Neural crest cell (in vitro differentiated cells): ENCODE data around the gene LSS. TPM values are rescaled to one million over a fixed set of nuclear protein-coding genes. Genes with fewer than 3 reads are reported as not detected.

Source experiments
- DNase-seq: peaks from one replicate; pipeline ENCODE4 v3.0.0; 2021; ENCODE audit warnings: low read depth, mixed read lengths, low spot score
- H3K27ac Mint-ChIP-seq: one replicate; pipeline ENCODE4 v1.8.0; 2021; ENCODE audit warnings: mild to moderate bottlenecking, mixed read lengths; ENCODE audit not compliant: unreplicated experiment
- H3K27me3 Mint-ChIP-seq: 2 replicates; pipeline ENCODE4 v1.8.0; 2021; ENCODE audit warnings: low read depth, mild to moderate bottlenecking, mixed read lengths
- H3K36me3 Mint-ChIP-seq: 2 replicates; pipeline ENCODE4 v1.8.0; 2021; ENCODE audit warnings: low read depth, mild to moderate bottlenecking, mixed read lengths
- H3K4me1 Mint-ChIP-seq: 2 replicates; pipeline ENCODE4 v1.8.0; 2021; ENCODE audit warnings: mixed read lengths
- H3K4me3 Mint-ChIP-seq: one replicate; pipeline ENCODE4 v1.8.0; 2021; ENCODE audit warnings: mild to moderate bottlenecking, mixed read lengths
- H3K9me3 Mint-ChIP-seq: 2 replicates; pipeline ENCODE4 v1.8.0; 2021; ENCODE audit warnings: mixed read lengths
- long read RNA-seq: library from polyadenylated mRNA; unstranded; transcript quantifications from one replicate; pipeline ENCODE4 v2.0.0, GENCODE V29; 2020
- total RNA-seq: library from RNA; stranded (reverse); gene quantifications from 2 replicates; pipeline ENCODE4 v1.2.1, GENCODE V29; 2021
- TF ChIP-seq, protein P1 (sequence below): fragments of 200-600 bp; sonication (generic); conservative IDR thresholded peaks from 2 replicates; pipeline ENCODE4 v1.5.0; 2021; ENCODE audit warnings: antibody characterized with exemption, mild to moderate bottlenecking

Gene LSS
- total RNA-seq = 218 and 225 TPM in 2 replicates
- long read RNA-seq, full-length matches to known transcripts = 13 of 40 reads
- long read RNA-seq, partial matches to known transcripts = 18 of 40 reads
- long read RNA-seq, other reads (novel, unspliced or antisense) = 9 of 40 reads

DNA sequence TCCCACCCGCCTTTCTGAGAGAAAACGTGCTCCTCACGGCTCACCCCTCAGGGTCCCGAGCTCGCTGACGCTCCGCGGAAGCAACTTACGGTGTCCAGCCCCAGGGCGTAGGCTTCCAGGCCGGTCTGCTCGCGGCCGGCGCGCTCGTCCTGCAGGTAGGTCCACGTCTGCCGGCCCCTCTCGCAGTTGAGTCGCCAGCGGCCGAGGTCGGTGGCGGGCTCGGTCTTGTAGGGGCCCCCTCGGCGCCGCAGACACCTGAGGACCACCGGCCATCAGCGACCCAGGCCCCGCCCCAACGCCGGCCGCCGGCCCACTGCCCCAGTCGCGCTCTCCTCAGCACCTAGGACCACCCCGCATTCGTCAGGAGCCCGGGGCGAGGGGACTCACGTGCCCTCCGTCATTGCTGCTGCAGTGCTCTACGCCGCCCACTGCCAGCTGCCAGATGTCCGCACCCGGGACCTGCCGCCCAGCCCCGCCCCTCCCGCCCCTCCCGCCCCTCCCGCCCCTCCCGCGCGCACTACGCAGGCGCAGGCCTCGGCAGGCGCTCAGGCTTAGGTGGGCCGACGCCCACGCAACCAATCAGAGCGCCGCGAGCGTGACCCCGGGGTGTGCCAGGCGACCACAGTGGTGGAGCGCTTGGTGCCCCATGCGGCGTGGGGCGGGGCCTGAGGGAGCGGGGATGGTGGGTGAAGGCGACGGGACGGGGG, at the start of gene LSS:
LSS (minus strand) TSS at position 430 of the 707 bp plus-strand sequence; CDS start at position 401, 29 bp downstream.
- H3K36me3 Mint-ChIP-seq = peaks cover 64% of the 10 kb centered on the region
- H3K27ac Mint-ChIP-seq = peak within 1 kb of the TSS; percentile 99
- H3K27me3 Mint-ChIP-seq = peaks cover 2% of the 10 kb centered on the region
- peaks cover 21% of the 10 kb centered on the region for H3K9me3 Mint-ChIP-seq
- H3K4me1 Mint-ChIP-seq = peaks cover 51% of the 10 kb centered on the region
- TF ChIP-seq, protein P1, sequence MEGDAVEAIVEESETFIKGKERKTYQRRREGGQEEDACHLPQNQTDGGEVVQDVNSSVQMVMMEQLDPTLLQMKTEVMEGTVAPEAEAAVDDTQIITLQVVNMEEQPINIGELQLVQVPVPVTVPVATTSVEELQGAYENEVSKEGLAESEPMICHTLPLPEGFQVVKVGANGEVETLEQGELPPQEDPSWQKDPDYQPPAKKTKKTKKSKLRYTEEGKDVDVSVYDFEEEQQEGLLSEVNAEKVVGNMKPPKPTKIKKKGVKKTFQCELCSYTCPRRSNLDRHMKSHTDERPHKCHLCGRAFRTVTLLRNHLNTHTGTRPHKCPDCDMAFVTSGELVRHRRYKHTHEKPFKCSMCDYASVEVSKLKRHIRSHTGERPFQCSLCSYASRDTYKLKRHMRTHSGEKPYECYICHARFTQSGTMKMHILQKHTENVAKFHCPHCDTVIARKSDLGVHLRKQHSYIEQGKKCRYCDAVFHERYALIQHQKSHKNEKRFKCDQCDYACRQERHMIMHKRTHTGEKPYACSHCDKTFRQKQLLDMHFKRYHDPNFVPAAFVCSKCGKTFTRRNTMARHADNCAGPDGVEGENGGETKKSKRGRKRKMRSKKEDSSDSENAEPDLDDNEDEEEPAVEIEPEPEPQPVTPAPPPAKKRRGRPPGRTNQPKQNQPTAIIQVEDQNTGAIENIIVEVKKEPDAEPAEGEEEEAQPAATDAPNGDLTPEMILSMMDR = no peak
- H3K4me3 Mint-ChIP-seq = peak within 1 kb of the TSS; percentile 96
- DNase-seq = peak; percentile 97

DNA sequence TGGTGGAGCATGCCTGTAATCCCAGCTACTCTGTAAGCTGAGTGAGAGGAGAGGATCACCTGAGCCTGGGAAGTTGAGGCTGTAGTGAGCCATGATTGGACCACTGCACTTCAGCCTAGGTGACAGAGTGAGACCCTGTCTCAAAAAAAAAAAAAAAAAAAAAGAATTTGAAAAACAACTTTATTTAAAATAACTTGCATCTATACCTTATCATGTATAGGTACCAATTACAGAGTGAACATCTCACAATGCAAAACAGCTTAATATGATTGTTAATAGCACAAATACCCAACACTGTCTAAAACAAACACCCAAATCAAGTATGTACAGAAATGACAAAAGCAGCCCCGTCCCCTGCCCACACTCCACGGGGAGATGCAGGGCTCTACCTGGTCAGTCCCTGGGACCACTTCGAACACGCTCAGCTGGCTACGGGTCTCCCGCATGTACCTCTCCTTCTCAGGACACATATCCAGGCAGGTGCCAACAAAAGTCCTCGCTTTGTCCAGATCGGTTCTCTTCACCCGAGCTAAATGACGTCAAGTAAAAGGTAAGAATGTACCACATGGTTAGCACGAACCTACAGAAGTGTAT, 46.3 kb upstream of the LSS start:
- H3K27me3 Mint-ChIP-seq = no peaks in the 10 kb centered on the region
- H3K9me3 Mint-ChIP-seq = no peaks in the 10 kb centered on the region
- H3K4me3 Mint-ChIP-seq = no peak overlapping the region
- H3K36me3 Mint-ChIP-seq = peaks cover 33% of the 10 kb centered on the region
- TF ChIP-seq, protein P1 = no peak
- H3K4me1 Mint-ChIP-seq = no peaks in the 10 kb centered on the region
- no peak for DNase-seq
- H3K27ac Mint-ChIP-seq = no peak overlapping the region

DNA sequence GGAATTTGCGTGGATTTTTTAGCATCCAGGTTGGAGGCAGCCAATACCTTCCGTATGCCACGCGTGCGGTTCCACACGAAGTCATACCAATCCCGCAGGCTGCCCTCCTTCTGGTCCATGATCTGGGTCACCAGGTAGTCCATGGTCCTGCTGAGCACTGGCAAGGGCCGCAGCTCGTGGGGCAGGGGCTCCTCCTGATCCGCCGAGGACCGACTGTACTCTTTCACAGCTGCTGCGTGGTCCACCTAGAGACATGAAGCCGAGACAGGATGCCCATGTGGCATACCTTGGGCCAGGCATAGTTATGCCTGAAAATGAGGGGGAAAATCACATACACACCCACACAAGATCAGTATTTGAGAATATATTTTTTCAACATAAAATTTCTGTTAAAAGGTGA, 44.8 kb upstream of the LSS start:
- H3K27me3 Mint-ChIP-seq = no peaks in the 10 kb centered on the region
- TF ChIP-seq, protein P1 = no peak
- no peaks in the 10 kb centered on the region for H3K4me1 Mint-ChIP-seq
- H3K27ac Mint-ChIP-seq = no peak overlapping the region
- DNase-seq = no peak
- H3K9me3 Mint-ChIP-seq = no peaks in the 10 kb centered on the region
- H3K4me3 Mint-ChIP-seq = no peak overlapping the region
- H3K36me3 Mint-ChIP-seq = peaks cover 26% of the 10 kb centered on the region

DNA sequence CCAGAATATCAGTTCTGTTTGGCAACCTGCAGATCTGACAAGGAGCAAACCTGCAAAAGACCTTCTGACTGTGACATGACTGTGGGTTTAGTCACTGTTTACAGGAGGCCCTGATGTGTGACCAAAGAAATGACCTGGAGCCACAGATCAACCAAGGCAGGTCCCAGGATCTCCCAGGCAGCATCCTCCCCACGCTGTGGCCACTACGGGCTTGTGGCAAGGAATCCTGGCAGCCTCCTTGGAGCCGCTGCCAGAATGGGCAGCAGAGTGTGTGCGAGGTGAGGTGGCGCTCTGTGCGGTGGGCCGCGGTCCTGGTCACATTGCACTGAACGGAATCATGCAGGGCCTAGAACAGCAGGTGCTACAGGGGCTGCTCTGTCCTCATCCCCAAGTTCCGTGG, 40.9 kb upstream of the LSS start:
- Mint-ChIP-seq H3K36me3 (peaks cover 26% of the 10 kb centered on the region), H3K4me3 (no peak overlapping the region)
- TF ChIP-seq, protein P1 = no peak

DNA sequence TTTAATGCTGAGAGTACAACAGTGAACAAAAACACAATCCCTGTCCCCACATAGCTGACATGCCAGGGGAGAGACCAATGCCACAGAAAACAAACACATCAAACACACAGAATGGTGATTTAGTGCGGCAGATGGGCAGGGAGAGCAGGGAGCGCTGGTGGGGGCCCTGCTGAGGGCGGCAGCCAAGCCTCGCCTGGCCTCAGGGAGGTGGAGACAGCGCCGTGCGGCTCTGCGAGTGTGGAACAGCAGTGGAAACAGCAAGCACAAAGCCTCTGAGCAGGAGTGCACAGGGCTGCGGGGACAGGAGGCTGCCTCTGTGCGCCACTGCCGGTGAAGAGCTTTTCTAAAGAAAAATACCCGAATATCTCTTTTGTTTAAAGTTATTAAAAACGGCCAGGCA, 39.8 kb upstream of the LSS start:
- Mint-ChIP-seq H3K27ac (no peak overlapping the region), H3K36me3 (peaks cover 24% of the 10 kb centered on the region), H3K9me3 (no peaks in the 10 kb centered on the region), H3K27me3 (no peaks in the 10 kb centered on the region), H3K4me3 (no peak overlapping the region), H3K4me1 (no peaks in the 10 kb centered on the region)
- no peak for DNase-seq
- TF ChIP-seq, protein P1 = no peak

More for the DNA sequence above, 40.9 kb upstream of the LSS start:
- Mint-ChIP-seq H3K27ac (no peak overlapping the region), H3K9me3 (no peaks in the 10 kb centered on the region), H3K27me3 (no peaks in the 10 kb centered on the region), H3K4me1 (no peaks in the 10 kb centered on the region)
- no peak for DNase-seq
